Loucy (cell line): ENCODE results near the gene TCERG1.

Experiments used
- H2AFZ ChIP-seq: fragments of 200-600 bp; sonication (generic); 2 replicates; pipeline ENCODE4 v1.6.0; 2016; ENCODE audit warnings: antibody characterized with exemption, mild to moderate bottlenecking, low read length, moderate library complexity
- H3F3A ChIP-seq: fragments of 200-600 bp; 2 replicates; pipeline ENCODE4 v1.6.0; 2016; ENCODE audit warnings: antibody characterized with exemption, low read depth, mild to moderate bottlenecking
- H3K27me3 ChIP-seq: fragments of 200-600 bp; sonication (generic); 2 replicates; pipeline ENCODE4 v1.6.1; 2014; ENCODE audit warnings: low read length, mild to moderate bottlenecking; ENCODE audit not compliant: insufficient read depth, poor library complexity, severe bottlenecking
- H3K36me3 ChIP-seq: fragments of 200-600 bp; sonication (generic); 2 replicates; pipeline ENCODE4 v1.6.1; 2016; ENCODE audit warnings: low read length; ENCODE audit not compliant: insufficient read depth
- H3K4me1 ChIP-seq: fragments of 200-600 bp; sonication (generic); 2 replicates; pipeline ENCODE4 v1.5.1; 2014; ENCODE audit warnings: low read length, mild to moderate bottlenecking; ENCODE audit not compliant: insufficient read depth, poor library complexity, severe bottlenecking
- H3K4me2 ChIP-seq: fragments of 200-600 bp; sonication (generic); 2 replicates; pipeline ENCODE4 v1.6.0; 2014; ENCODE audit warnings: antibody characterized with exemption, low read length, low read depth, mild to moderate bottlenecking; ENCODE audit not compliant: poor library complexity, severe bottlenecking
- H3K4me3 ChIP-seq: fragments of 200-600 bp; sonication (generic); 2 replicates; pipeline ENCODE4 v1.5.1; 2014; ENCODE audit warnings: low read length, mild to moderate bottlenecking, mixed read lengths; ENCODE audit not compliant: poor library complexity, severe bottlenecking
- H3K79me2 ChIP-seq: fragments of 200-600 bp; sonication (generic); 2 replicates; pipeline ENCODE4 v1.6.1; 2014; ENCODE audit warnings: low read length; ENCODE audit not compliant: insufficient read depth
- H3K9ac ChIP-seq: fragments of 200-600 bp; sonication (generic); 2 replicates; pipeline ENCODE4 v1.6.0; 2014; ENCODE audit warnings: mild to moderate bottlenecking, low read depth, low read length, moderate library complexity; ENCODE audit not compliant: poor library complexity, severe bottlenecking
- H3K9me2 ChIP-seq: fragments of 200-600 bp; sonication (generic); replicated peaks from 2 replicates; pipeline ENCODE4 v1.6.1; 2016; ENCODE audit warnings: low read depth, low read length, mixed read lengths
- H3K9me3 ChIP-seq: fragments of 200-600 bp; sonication (generic); 2 replicates; pipeline ENCODE4 v1.6.1; 2014; ENCODE audit warnings: mild to moderate bottlenecking, antibody characterized with exemption, low read length, low read depth; ENCODE audit not compliant: insufficient read depth
- H4K20me1 ChIP-seq: fragments of 200-600 bp; sonication (generic); 2 replicates; pipeline ENCODE4 v1.6.0; 2014; ENCODE audit warnings: antibody characterized with exemption, low read length, mild to moderate bottlenecking; ENCODE audit not compliant: insufficient read depth, poor library complexity, severe bottlenecking
- EZH2phosphoT487 ChIP-seq: fragments of 200-600 bp; IDR thresholded peaks from 2 replicates; pipeline ENCODE4 v1.6.1; 2018; ENCODE audit warnings: antibody characterized with exemption, mild to moderate bottlenecking, moderate library complexity, borderline replicate concordance
- TF ChIP-seq, protein P1 (sequence below): fragments of 200-600 bp; sonication (generic); conservative IDR thresholded peaks from 2 replicates; pipeline ENCODE4 v1.5.1; 2014; ENCODE audit warnings: mild to moderate bottlenecking, antibody characterized with exemption, low read length

Gene TCERG1

DNA sequence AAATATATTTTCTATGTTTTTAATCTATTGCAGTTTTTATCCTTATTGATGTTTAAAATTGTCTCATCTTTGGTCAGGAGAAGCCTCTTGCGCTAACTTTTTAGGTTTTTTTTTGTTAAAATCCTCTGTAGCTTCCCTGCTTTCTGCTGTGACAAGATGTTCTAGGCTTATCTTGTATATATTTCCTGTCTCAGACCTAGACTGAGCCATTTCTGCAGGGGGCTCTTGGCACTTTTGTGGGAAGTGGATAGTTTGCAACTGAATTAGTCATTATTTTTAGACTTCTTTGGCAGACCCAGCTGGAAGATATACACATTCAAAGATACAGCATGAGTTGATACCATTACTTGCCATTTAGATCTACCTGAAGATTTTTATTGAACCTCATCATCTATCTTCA lies 28.8 kb downstream of the TCERG1 start:
- Histone ChIP-seq H3K4me2 (no peak overlapping the region), H3K79me2 (no peaks in the 10 kb centered on the region; the same call in 1 of the 2 replicates), H3K4me3 (no peak overlapping the region), H4K20me1 (peaks cover 10% of the 10 kb centered on the region), H3K9me3 (no peaks in the 10 kb centered on the region), H3K9me2 (no peaks in the 10 kb centered on the region), H3F3A (no peaks in the 10 kb centered on the region), H3K36me3 (peaks cover 87% of the 10 kb centered on the region), H2AFZ (no peak overlapping the region), H3K9ac (no peak overlapping the region), H3K27me3 (no peaks in the 10 kb centered on the region), H3K4me1 (no peaks in the 10 kb centered on the region)
- no peak for TF ChIP-seq EZH2phosphoT487
- TF ChIP-seq, protein P1, sequence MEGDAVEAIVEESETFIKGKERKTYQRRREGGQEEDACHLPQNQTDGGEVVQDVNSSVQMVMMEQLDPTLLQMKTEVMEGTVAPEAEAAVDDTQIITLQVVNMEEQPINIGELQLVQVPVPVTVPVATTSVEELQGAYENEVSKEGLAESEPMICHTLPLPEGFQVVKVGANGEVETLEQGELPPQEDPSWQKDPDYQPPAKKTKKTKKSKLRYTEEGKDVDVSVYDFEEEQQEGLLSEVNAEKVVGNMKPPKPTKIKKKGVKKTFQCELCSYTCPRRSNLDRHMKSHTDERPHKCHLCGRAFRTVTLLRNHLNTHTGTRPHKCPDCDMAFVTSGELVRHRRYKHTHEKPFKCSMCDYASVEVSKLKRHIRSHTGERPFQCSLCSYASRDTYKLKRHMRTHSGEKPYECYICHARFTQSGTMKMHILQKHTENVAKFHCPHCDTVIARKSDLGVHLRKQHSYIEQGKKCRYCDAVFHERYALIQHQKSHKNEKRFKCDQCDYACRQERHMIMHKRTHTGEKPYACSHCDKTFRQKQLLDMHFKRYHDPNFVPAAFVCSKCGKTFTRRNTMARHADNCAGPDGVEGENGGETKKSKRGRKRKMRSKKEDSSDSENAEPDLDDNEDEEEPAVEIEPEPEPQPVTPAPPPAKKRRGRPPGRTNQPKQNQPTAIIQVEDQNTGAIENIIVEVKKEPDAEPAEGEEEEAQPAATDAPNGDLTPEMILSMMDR, result no peak

DNA sequence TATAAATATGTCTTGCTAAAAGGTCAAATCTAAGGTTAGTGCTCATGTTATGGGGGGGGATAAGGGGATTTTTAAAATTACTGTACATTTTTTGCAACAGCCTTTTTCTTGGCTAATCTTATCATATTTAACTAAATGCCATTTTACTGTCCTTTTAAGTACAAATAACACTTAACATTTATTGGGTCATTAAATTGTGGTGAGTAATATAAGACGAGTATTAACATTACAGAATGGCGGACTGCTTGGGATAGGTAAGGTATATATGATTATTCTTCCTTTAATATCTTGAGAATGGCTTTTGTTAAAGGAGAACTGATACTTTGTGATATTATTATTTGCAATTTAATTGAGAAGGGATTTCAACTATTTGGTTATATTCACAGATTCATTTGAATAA lies 35.6 kb downstream of the TCERG1 start:
- Histone ChIP-seq H3K4me2 (no peak overlapping the region), H3K4me1 (no peaks in the 10 kb centered on the region), H4K20me1 (no peaks in the 10 kb centered on the region), H3K79me2 (no peaks in the 10 kb centered on the region), H3K27me3 (no peaks in the 10 kb centered on the region), H3K9me3 (no peaks in the 10 kb centered on the region), H3K9ac (no peak overlapping the region), H3K36me3 (peaks cover 93% of the 10 kb centered on the region), H3F3A (no peaks in the 10 kb centered on the region), H2AFZ (no peak overlapping the region), H3K4me3 (no peak overlapping the region), H3K9me2 (no peaks in the 10 kb centered on the region)
- TF ChIP-seq, protein P1, result no peak
- no peak for TF ChIP-seq EZH2phosphoT487

DNA sequence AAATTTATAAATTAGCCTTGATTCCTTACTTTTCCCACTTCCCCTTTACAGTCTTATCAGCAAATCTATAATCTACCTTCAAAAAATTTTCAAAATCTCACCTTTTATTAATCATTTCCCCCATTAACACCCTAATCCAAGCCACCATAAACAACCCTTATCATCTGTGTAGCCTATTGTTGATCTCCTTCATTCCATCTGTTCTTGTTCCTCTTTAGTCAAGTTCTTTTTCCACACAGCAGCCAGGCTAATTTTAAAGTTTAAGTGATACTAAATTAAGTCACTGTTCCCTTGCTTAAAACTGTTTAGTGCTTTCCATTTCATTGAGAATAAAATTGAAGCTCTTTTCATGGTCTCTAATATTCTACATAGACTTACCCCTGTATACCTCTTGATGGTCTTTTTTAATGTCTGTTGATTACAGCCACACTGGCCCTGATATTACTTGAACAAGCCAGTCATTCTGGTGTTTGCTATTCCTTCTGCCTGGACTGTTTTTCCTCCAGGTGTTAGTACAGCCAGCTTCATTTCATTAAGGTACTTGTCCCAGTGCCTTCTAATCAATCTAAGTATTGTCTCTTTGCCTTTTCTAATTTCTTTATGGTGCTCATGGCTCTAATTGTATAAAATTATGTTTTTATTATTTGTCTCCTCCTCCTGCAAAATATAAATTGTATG lies 37.7 kb downstream of the TCERG1 start:
- Histone ChIP-seq H3K4me2 (no peak overlapping the region), H3K36me3 (peaks cover 87% of the 10 kb centered on the region), H3K4me3 (no peak overlapping the region)

More for the DNA sequence above, 37.7 kb downstream of the TCERG1 start:
- Histone ChIP-seq H3F3A (no peaks in the 10 kb centered on the region), H3K4me1 (no peaks in the 10 kb centered on the region), H3K79me2 (no peaks in the 10 kb centered on the region), H4K20me1 (no peaks in the 10 kb centered on the region), H3K9me2 (no peaks in the 10 kb centered on the region), H3K27me3 (no peaks in the 10 kb centered on the region), H2AFZ (no peak overlapping the region), H3K9me3 (no peaks in the 10 kb centered on the region), H3K9ac (no peak overlapping the region)
- TF ChIP-seq EZH2phosphoT487, result no peak
- TF ChIP-seq, protein P1, result no peak
